ENCODE data around the gene PSMG3.

DNA sequence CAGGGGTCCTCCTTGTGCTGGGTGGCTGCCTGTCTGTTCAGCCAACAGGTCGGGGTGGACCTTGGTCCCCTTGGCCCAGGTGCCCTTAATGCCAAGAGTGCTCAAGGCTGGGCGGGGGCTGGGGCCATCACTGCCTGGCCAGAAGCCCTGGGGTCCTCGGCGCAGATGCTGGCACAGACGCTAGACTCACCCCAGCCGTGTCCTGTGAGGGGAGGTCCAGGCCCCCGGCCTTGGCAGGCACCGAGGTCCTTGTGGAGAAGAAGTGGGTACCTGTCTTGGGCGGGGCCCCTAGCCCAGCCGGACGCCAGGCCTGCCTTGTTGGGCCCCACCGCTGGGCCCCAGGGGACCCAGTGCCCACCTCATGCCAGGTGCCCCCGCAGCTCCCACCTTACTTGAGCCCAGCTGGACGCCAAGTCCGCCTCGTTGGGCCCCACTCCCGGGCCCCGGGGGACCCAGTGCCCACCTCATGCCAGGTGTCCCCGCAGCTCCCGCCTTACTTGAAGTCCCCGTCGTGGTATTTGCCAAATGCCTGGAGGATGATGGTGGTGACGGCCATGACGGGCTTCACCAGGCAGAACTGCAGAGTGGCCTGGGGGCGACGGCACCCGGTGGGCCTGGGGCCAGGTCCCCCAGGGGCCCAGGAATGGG lies 20.4 kb downstream of the PSMG3 start:
- no peak for TF ChIP-seq POLR2AphosphoS5 (IDR thresholded peaks at IDR 0.05; ENCODE audit: low read depth, low read length)
- no peak for TF ChIP-seq TAF1 (IDR thresholded peaks at IDR 0.05; ENCODE audit: borderline replicate concordance, insufficient read depth, low read length)
